GM23248 (cell line): ENCODE data around the gene FRAS1. TPM values are rescaled to one million over a fixed set of nuclear protein-coding genes. Genes with fewer than 3 reads are reported as not detected.

Experiments
- DNase-seq: peaks from one replicate; pipeline ENCODE4 v3.0.0-alpha.2; 2015
- H2AFZ ChIP-seq: fragments of 200-600 bp; sonication (generic); 2 replicates; pipeline ENCODE4 v1.6.1; 2016; ENCODE audit warnings: antibody characterized with exemption
- H3F3A ChIP-seq: fragments of 200-600 bp; sonication (generic); 2 replicates; pipeline ENCODE4 v1.6.1; 2016; ENCODE audit warnings: mild to moderate bottlenecking, antibody characterized with exemption, mixed run types; ENCODE audit not compliant: insufficient read depth
- H3K27ac ChIP-seq: fragments of 200-600 bp; sonication (generic); 2 replicates; pipeline ENCODE4 v1.5.1; 2016; ENCODE audit warnings: mild to moderate bottlenecking
- H3K27me3 ChIP-seq: fragments of 200-600 bp; sonication (generic); replicated peaks from 2 replicates; pipeline ENCODE4 v1.6.1; 2016; ENCODE audit warnings: mild to moderate bottlenecking; ENCODE audit not compliant: insufficient read depth
- H3K36me3 ChIP-seq: fragments of 200-600 bp; sonication (generic); 2 replicates; pipeline ENCODE4 v1.6.1; 2016; ENCODE audit warnings: low read depth, mild to moderate bottlenecking
- H3K4me1 ChIP-seq: fragments of 200-600 bp; sonication (generic); 2 replicates; pipeline ENCODE4 v1.6.1; 2016; ENCODE audit warnings: mild to moderate bottlenecking; ENCODE audit not compliant: insufficient read depth
- H3K4me2 ChIP-seq: fragments of 200-600 bp; sonication (generic); one replicate; pipeline ENCODE4 v1.6.1; 2016; ENCODE audit warnings: mild to moderate bottlenecking; ENCODE audit not compliant: unreplicated experiment
- H3K4me3 ChIP-seq: fragments of 200-600 bp; sonication (generic); 2 replicates; pipeline ENCODE4 v1.5.1; 2016; ENCODE audit warnings: mild to moderate bottlenecking
- H3K79me2 ChIP-seq: fragments of 200-600 bp; sonication (generic); 2 replicates; pipeline ENCODE4 v1.6.1; 2016; ENCODE audit warnings: mild to moderate bottlenecking; ENCODE audit not compliant: insufficient read depth
- H3K9ac ChIP-seq: fragments of 200-600 bp; sonication (generic); 2 replicates; pipeline ENCODE4 v1.6.1; 2016; ENCODE audit warnings: mild to moderate bottlenecking
- H3K9me2 ChIP-seq: fragments of 200-600 bp; sonication (generic); 2 replicates; pipeline ENCODE4 v1.6.1; 2016; ENCODE audit warnings: mixed run types, mild to moderate bottlenecking, moderate library complexity; ENCODE audit not compliant: insufficient read depth
- H3K9me3 ChIP-seq: fragments of 200-600 bp; sonication (generic); one replicate; pipeline ENCODE4 v1.6.1; 2017; ENCODE audit warnings: low read depth
- H4K20me1 ChIP-seq: fragments of 200-600 bp; sonication (generic); 2 replicates; pipeline ENCODE4 v1.6.0; 2016; ENCODE audit not compliant: insufficient read depth
- EZH2 ChIP-seq: fragments of 200-600 bp; sonication (generic); IDR thresholded peaks from 2 replicates; pipeline ENCODE4 v1.6.1; 2018; ENCODE audit warnings: antibody characterized with exemption, mild to moderate bottlenecking; ENCODE audit not compliant: insufficient read depth, poor library complexity, severe bottlenecking
- EZH2phosphoT487 ChIP-seq: fragments of 200-600 bp; sonication (generic); IDR thresholded peaks from 2 replicates; pipeline ENCODE4 v1.6.1; 2018; ENCODE audit warnings: antibody characterized with exemption, moderate library complexity, mild to moderate bottlenecking, low read depth; ENCODE audit not compliant: insufficient read depth
- WGBS, 2 experiments: methylation state at CpG; one replicate each; pipeline ENCODE4 v1.1.6; 2015 to 2017; ENCODE audit warnings: low lambda C conversion rate in 2 of 2, low coverage in 1 of 2; ENCODE audit errors: missing lambda C conversion rate in 2 of 2; 5-methylcytosine and 5-hydroxymethylcytosine counted together
- in situ Hi-C: fragments of 300-500 bp; cut with MboI; formaldehyde crosslinking; loops from 2 replicates; pipeline ENCODE4 v1.15.0; 2020
- polyA plus RNA-seq: library from polyadenylated mRNA; unstranded; fragments of >200 nt; fragmentation: Nextera tagmentation; extraction: Ambion mirVana; gene quantifications from 2 replicates; pipeline ENCODE4 v1.2.1, GENCODE V29; 2016
- total RNA-seq: library from RNA; depleted of rRNA; stranded (reverse); fragments of >200 nt; shearing (Covaris generic); gene quantifications from 2 replicates; pipeline ENCODE4 v1.2.3, GENCODE V29; 2014

FRAS1 gene
- total and polyA plus RNA-seq, 2 experiments from 2014 or later, result 6.5 to 19.8 TPM

- H2AFZ ChIP-seq, result peak overlapping the region; percentile 42; the same call in 1 of the 2 replicates
- H3K27ac ChIP-seq, result peak overlapping the region; percentile 69
- 0 out of 2 replicates have a peak overlapping the region, but pooled peaks have one; percentile 9 for H3K9ac ChIP-seq
- H3K36me3 ChIP-seq, result no peaks in the 10 kb centered on the region
- TF ChIP-seq EZH2phosphoT487, result no peak
- TF ChIP-seq EZH2, result no peak
- no peaks in the 10 kb centered on the region for H3K27me3 ChIP-seq
- DNase-seq, result peak; percentile 86
- peak overlapping the region; percentile 74 for H3K4me2 ChIP-seq
- no peaks in the 10 kb centered on the region for H3K79me2 ChIP-seq
- in situ Hi-C loops, result no loop called here
- peaks cover 59% of the 10 kb centered on the region for H3K4me1 ChIP-seq
- WGBS, 2 experiments, result 9 to 10% methylated on average over 6 of the region's 6 CpGs
- H3F3A ChIP-seq, result peaks cover 35% of the 10 kb centered on the region
- H3K9me3 ChIP-seq, result no peaks in the 10 kb centered on the region
- H3K4me3 ChIP-seq, result peak overlapping the region; percentile 45
- H3K9me2 ChIP-seq, result no peaks in the 10 kb centered on the region
- no peaks in the 10 kb centered on the region for H4K20me1 ChIP-seq
These were observed 512.2 kb downstream of the FRAS1 start for GRCh38 chr4:78569306-78569821.

DNA sequence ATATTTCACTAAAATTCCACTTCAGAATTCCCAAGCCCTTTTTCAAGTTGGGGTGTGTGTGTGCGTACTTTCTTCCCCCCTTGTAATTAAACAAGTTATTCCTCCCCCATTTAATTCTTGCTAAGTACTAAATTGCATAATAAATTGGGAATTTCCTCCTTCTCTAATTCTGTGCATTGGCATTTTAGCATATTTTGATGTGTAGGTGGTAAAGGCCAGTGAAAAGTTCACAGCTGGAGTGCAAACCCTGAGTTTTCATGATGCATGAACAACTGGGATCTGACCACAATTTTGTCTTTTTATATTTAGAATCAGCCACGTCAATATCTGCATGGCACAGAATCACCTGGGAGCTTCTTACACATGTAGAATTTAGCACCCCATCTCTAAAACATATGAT, 513.0 kb downstream of the FRAS1 start:
- Histone ChIP-seq H3K27me3 (no peaks in the 10 kb centered on the region), H3K9me2 (no peaks in the 10 kb centered on the region), H3F3A (peaks cover 35% of the 10 kb centered on the region), H3K79me2 (no peaks in the 10 kb centered on the region), H3K9ac (no peak overlapping the region), H3K4me2 (peak overlapping the region; percentile 74), H3K9me3 (no peaks in the 10 kb centered on the region), H4K20me1 (no peaks in the 10 kb centered on the region), H3K4me3 (no peak overlapping the region), H2AFZ (no peak overlapping the region), H3K4me1 (peaks cover 54% of the 10 kb centered on the region), H3K36me3 (no peaks in the 10 kb centered on the region), H3K27ac (peak overlapping the region; percentile 69)
- in situ Hi-C loops, result no loop called here
- WGBS, 2 experiments, result 53 to 57% methylated on average over 2 of the region's 2 CpGs
- peak; percentile 23 for DNase-seq
- TF ChIP-seq EZH2 (no peak), EZH2phosphoT487 (no peak)

- Histone ChIP-seq H3K9ac (no peak overlapping the region), H3K27ac (no peak overlapping the region), H3K79me2 (no peaks in the 10 kb centered on the region), H3K9me3 (no peaks in the 10 kb centered on the region), H3K9me2 (no peaks in the 10 kb centered on the region), H3K36me3 (no peaks in the 10 kb centered on the region), H4K20me1 (no peaks in the 10 kb centered on the region), H3K4me3 (no peak overlapping the region), H2AFZ (no peak overlapping the region), H3F3A (peaks cover 28% of the 10 kb centered on the region), H3K27me3 (no peaks in the 10 kb centered on the region), H3K4me1 (peaks cover 38% of the 10 kb centered on the region), H3K4me2 (no peak overlapping the region)
- TF ChIP-seq EZH2, result no peak
- TF ChIP-seq EZH2phosphoT487, result no peak
- DNase-seq, result no peak
- in situ Hi-C loops, result no loop called here
- WGBS, 2 experiments, result 66 to 70% methylated on average over 1 of the region's 1 CpG
These were observed 514.7 kb downstream of the FRAS1 start for GRCh38 chr4:78571804-78572203.

GRCh38 chr4:78578674-78579425, 521.7 kb downstream of the FRAS1 start:
- no peaks in the 10 kb centered on the region for H3K9me2 ChIP-seq
- no peaks in the 10 kb centered on the region for H3K4me1 ChIP-seq
- no peak overlapping the region for H2AFZ ChIP-seq
- no peak overlapping the region for H3K27ac ChIP-seq
- H3F3A ChIP-seq, result no peaks in the 10 kb centered on the region
- H3K79me2 ChIP-seq, result no peaks in the 10 kb centered on the region
- 74% methylated on average over 3 of the region's 3 CpGs for WGBS, 2 experiments
- no peak overlapping the region for H3K4me2 ChIP-seq
- H3K27me3 ChIP-seq, result no peaks in the 10 kb centered on the region
- no peaks in the 10 kb centered on the region for H3K9me3 ChIP-seq
- in situ Hi-C loops, result no loop called here
- no peak overlapping the region for H3K9ac ChIP-seq
- peak; percentile 15 for DNase-seq
- H4K20me1 ChIP-seq, result no peaks in the 10 kb centered on the region
- TF ChIP-seq EZH2 (no peak), EZH2phosphoT487 (no peak)
- H3K36me3 ChIP-seq, result no peaks in the 10 kb centered on the region
- no peak overlapping the region for H3K4me3 ChIP-seq
